HEK293T (cell line): Measurements from ENCODE around the gene ZFPL1.

Experiments
- BHLHE40 ChIP-seq: fragments of 450-650 bp; IDR thresholded peaks from 2 replicates; pipeline ENCODE4 v1.6.1; 2016; ENCODE audit warnings: mild to moderate bottlenecking, moderate library complexity, borderline replicate concordance
- CTBP1 ChIP-seq: fragments of 450-650 bp; IDR thresholded peaks from 2 replicates; pipeline ENCODE4 v1.6.1; 2016; ENCODE audit warnings: borderline replicate concordance
- ELF4 ChIP-seq: fragments of 450-650 bp; IDR thresholded peaks from 2 replicates; pipeline ENCODE4 v1.6.1; 2017; ENCODE audit warnings: antibody characterized with exemption
- FOXA1 ChIP-seq: fragments of 450-650 bp; IDR thresholded peaks from 2 replicates; pipeline ENCODE4 v1.6.1; 2016; ENCODE audit warnings: mild to moderate bottlenecking
- FOXM1 ChIP-seq: fragments of 450-650 bp; IDR thresholded peaks from 2 replicates; pipeline ENCODE4 v1.6.1; 2017; ENCODE audit warnings: mild to moderate bottlenecking, borderline replicate concordance
- HDGF ChIP-seq: fragments of 450-650 bp; IDR thresholded peaks from 2 replicates; pipeline ENCODE4 v1.6.1; 2017; ENCODE audit warnings: antibody characterized with exemption, borderline replicate concordance
- LEF1 ChIP-seq: fragments of 450-650 bp; IDR thresholded peaks from 2 replicates; pipeline ENCODE4 v1.6.1; 2017; ENCODE audit warnings: mild to moderate bottlenecking, borderline replicate concordance
- SP1 ChIP-seq: fragments of 450-650 bp; IDR thresholded peaks from 2 replicates; pipeline ENCODE4 v1.6.1; 2017
- SUZ12 ChIP-seq: fragments of 450-650 bp; IDR thresholded peaks from 2 replicates; pipeline ENCODE4 v1.6.1; 2016; ENCODE audit warnings: mild to moderate bottlenecking
- TARDBP ChIP-seq: fragments of 450-650 bp; IDR thresholded peaks from 2 replicates; pipeline ENCODE4 v1.6.1; 2016

DNA sequence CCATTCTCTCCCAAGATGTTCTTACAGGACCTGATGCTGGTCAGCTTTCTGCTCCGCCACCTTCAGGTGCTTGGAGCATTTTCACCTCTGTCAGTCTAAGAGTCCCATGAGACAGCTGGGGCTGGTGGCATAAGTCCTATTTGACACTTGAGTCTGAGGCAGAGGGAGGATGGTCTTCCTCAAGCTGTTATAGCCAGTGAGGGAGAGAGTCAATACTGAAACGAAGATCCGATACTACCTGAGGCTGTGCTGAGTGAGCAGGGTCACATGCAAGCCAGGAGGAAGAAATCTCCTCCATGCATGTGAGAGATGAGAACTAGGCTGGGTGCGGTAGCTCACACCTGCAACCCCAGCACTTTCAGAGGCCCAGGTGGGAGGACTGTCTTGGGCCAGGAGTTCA is 5.6 kb downstream of the ZFPL1 start:
- no peak for TF ChIP-seq FOXM1
- no peak for TF ChIP-seq SP1
- no peak for TF ChIP-seq FOXA1
- no peak for TF ChIP-seq BHLHE40
- TF ChIP-seq LEF1: no peak
- TF ChIP-seq TARDBP: no peak
- no peak for TF ChIP-seq CTBP1
- TF ChIP-seq HDGF: no peak
- TF ChIP-seq SUZ12: no peak
- no peak for TF ChIP-seq ELF4
